Esophagus squamous epithelium (tissue), 5 donors: ENCODE data around the gene PHEX. TPM values are rescaled to one million over a fixed set of nuclear protein-coding genes. Genes with fewer than 3 reads are reported as not detected.

Source experiments
- DNase-seq: peaks from one replicate; lab custom pipeline; 2025; lab: John Stamatoyannopoulos, UW
- H3K27ac ChIP-seq, 4 donors: fragments of 200-600 bp; sonication (generic); one replicate each; pipeline ENCODE4 v1.5.1; 2016 to 2019; ENCODE audit warnings: mild to moderate bottlenecking in 1 of 4
- H3K27me3 ChIP-seq, 4 donors: fragments of 200-600 bp; sonication (generic); 1 replicate in 3 of 4; 2 replicates in 1 of 4; pipeline versions ENCODE4 v1.5.1 to v1.6.0; 2017 to 2021; ENCODE audit warnings: antibody characterized with exemption in 1 of 4
- H3K36me3 ChIP-seq, 3 donors: fragments of 200-600 bp; sonication (generic); one replicate each; pipeline ENCODE4 v1.5.1; 2016 to 2019
- H3K4me1 ChIP-seq, 3 donors: fragments of 200-600 bp; sonication (generic); one replicate each; pipeline ENCODE4 v1.5.1; 2017 to 2019
- H3K4me3 ChIP-seq, 4 donors: fragments of 200-600 bp; sonication (generic); 1 replicate in 3 of 4; 2 replicates in 1 of 4; pipeline ENCODE4 v1.5.1; 2016 to 2019; ENCODE audit warnings: mild to moderate bottlenecking in 2 of 4, moderate library complexity in 1 of 4
- H3K9me3 ChIP-seq, 3 donors: fragments of 200-600 bp; sonication (generic); one replicate each; pipeline ENCODE4 v1.5.1; 2016 to 2019
- POLR2A ChIP-seq, 4 donors: fragments of 450-650 bp; IDR thresholded peaks; one replicate each; pipeline ENCODE4 v1.6.1; 2017; ENCODE audit warnings: antibody characterized with exemption in 4 of 4, mild to moderate bottlenecking in 4 of 4, moderate library complexity in 3 of 4
- WGBS, 2 donors: methylation state at CpG; one replicate each; pipeline ENCODE4 v1.1.5; 2018; 5-methylcytosine and 5-hydroxymethylcytosine counted together
- intact Hi-C: fragments of 100-400 bp; cut with DNase I; formaldehyde crosslinking; loops from one replicate; pipeline ENCODE4 v1.15.0; 2022
- total RNA-seq, 4 donors: library from RNA; depleted of rRNA; stranded (reverse); fragments of >200 nt; gene quantifications; one replicate each; pipeline ENCODE4 v1.1.0, GENCODE V29; 2016
- TF ChIP-seq, protein P1 (sequence below), 6 experiments: fragments of 450-650 bp in 4 of 6; fragments of 200-600 bp in 2 of 6; sonication (generic) in 2 of 6; IDR thresholded peaks; one replicate each; pipeline ENCODE4 v1.5.1; 2016 to 2019; ENCODE audit warnings: antibody characterized with exemption in 6 of 6, mild to moderate bottlenecking in 4 of 6, moderate library complexity in 4 of 6
- donor health status: DM: yes; HTN: yes; CAD: no.

The PHEX gene
- total RNA-seq, 4 donors from 2014 or later, result 0.04 to 0.73 (median 0.31) TPM

DNA sequence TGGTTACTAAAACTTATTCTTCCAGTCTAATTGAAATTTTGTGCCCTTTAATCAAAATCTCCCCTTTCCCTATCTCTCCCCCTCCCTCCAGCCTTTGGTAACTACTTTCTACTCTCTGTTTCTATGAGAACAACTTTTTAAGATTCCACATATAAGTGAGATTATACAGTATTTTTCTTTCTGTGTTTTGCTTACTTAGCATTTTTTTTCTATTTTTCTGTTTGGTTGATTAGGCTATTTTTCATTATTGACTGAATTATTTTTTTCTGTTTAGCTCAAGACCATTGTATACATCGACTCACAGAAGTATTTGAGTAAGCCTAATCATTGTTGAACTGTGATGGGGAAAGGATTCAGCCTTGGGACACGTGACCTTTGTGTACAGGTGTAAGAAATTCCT, 116.4 kb downstream of the PHEX start:
- no peak for DNase-seq
- no peaks in the 10 kb centered on the region for H3K4me1 ChIP-seq
- no peaks in the 10 kb centered on the region for H3K36me3 ChIP-seq
- TF ChIP-seq, protein P1, sequence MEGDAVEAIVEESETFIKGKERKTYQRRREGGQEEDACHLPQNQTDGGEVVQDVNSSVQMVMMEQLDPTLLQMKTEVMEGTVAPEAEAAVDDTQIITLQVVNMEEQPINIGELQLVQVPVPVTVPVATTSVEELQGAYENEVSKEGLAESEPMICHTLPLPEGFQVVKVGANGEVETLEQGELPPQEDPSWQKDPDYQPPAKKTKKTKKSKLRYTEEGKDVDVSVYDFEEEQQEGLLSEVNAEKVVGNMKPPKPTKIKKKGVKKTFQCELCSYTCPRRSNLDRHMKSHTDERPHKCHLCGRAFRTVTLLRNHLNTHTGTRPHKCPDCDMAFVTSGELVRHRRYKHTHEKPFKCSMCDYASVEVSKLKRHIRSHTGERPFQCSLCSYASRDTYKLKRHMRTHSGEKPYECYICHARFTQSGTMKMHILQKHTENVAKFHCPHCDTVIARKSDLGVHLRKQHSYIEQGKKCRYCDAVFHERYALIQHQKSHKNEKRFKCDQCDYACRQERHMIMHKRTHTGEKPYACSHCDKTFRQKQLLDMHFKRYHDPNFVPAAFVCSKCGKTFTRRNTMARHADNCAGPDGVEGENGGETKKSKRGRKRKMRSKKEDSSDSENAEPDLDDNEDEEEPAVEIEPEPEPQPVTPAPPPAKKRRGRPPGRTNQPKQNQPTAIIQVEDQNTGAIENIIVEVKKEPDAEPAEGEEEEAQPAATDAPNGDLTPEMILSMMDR (IDR thresholded peaks at IDR 0.05), result no peak
- no peak for TF ChIP-seq POLR2A (IDR thresholded peaks at IDR 0.05)
- H3K27ac ChIP-seq, result no peak overlapping the region
- H3K4me3 ChIP-seq, result no peak overlapping the region
- H3K9me3 ChIP-seq, result no peaks in the 10 kb centered on the region
- WGBS, 2 donors, result 47 to 65% methylated on average over 2 of the region's 2 CpGs
- H3K27me3 ChIP-seq, result no peaks in the 10 kb centered on the region
- intact Hi-C loops, result no loop called here

DNA sequence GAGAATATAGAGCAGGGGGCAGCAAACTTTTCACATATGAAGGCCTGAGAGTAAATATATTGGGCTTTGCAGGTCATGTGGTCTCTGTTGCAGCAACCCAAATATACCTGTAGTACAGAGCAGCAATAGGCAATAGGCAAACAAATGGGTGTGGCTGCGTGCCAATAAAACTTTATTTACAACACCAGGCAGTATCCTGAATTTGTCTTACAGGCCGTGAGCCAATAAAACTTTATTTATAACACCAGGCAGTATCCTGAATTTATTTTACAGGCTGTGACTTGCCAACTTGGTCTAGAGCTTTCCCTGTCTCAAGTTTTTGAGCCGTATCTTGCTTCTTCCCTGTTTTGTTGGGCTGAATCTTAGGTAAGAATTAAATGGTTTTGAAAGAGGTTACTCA, 118.2 kb downstream of the PHEX start:
- 36 to 58% methylated on average over 3 of the region's 3 CpGs for WGBS, 2 donors

DNA sequence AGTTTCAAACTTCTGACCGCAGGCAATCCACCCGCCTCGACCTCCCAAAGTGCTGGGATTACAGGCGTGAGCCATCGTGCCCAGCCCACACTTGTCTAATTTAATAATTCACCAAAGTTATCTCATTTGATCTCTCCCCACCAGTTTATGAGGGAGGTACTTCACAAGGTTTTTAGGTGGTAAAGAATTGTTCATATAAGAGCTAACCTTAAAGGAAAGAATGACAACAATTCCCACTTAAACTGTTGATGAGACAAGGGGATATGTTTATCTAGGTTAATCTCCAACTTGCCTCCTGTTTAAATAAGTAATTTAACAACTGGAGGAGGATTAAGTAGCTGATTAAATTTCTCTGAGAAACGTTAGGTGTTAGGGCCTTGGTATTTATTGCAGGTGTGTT, 123.0 kb downstream of the PHEX start:
- H3K27me3 ChIP-seq, result no peaks in the 10 kb centered on the region
- no peaks in the 10 kb centered on the region for H3K4me1 ChIP-seq
- 21 to 73% methylated on average over 1 to 6 of the region's 6 CpGs for WGBS, 2 donors
- no peak overlapping the region for H3K27ac ChIP-seq
- no peak for TF ChIP-seq POLR2A (IDR thresholded peaks at IDR 0.05)
- TF ChIP-seq, protein P1 (IDR thresholded peaks at IDR 0.05), result no peak
- intact Hi-C loops, result no loop called here
- no peaks in the 10 kb centered on the region for H3K9me3 ChIP-seq
- no peaks in the 10 kb centered on the region for H3K36me3 ChIP-seq
- no peak for DNase-seq
- H3K4me3 ChIP-seq, result no peak overlapping the region

More for the DNA sequence above, 118.2 kb downstream of the PHEX start:
- no peak overlapping the region for H3K27ac ChIP-seq
- DNase-seq, result no peak
- no peaks in the 10 kb centered on the region for H3K9me3 ChIP-seq
- H3K4me1 ChIP-seq, result no peaks in the 10 kb centered on the region
- H3K36me3 ChIP-seq, result no peaks in the 10 kb centered on the region
- intact Hi-C loops, result no loop called here
- no peak overlapping the region for H3K4me3 ChIP-seq
- no peaks in the 10 kb centered on the region for H3K27me3 ChIP-seq
- no peak for TF ChIP-seq POLR2A (IDR thresholded peaks at IDR 0.05)
- TF ChIP-seq, protein P1 (IDR thresholded peaks at IDR 0.05), result no peak

DNA sequence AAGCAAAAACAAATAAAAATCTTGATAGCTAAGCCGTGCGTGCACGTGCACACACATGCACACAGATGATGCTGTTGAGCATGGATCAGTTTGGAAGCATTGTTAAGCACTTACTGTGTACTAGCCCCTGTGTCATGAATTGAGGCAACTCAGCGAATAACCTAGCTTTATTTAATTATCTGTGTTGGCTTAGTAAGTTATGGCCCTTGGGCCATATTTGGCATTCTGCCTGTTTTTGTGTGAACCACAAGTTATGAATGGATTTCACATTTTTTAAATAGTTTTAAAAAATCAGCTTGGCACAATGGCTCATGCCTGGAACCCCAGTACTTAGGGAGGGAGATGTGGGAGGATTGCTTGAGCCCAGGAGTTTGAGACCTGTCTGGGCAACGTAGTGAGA, 126.9 kb downstream of the PHEX start:
- Histone ChIP-seq H3K27me3 (no peaks in the 10 kb centered on the region), H3K27ac (no peak overlapping the region), H3K36me3 (no peaks in the 10 kb centered on the region), H3K9me3 (no peaks in the 10 kb centered on the region), H3K4me1 (no peaks in the 10 kb centered on the region), H3K4me3 (no peak overlapping the region)
- 69 to 76% methylated on average over 5 of the region's 5 CpGs for WGBS, 2 donors
- no peak for DNase-seq
- TF ChIP-seq, protein P1 (IDR thresholded peaks at IDR 0.05), result no peak
- TF ChIP-seq POLR2A (IDR thresholded peaks at IDR 0.05), result no peak
- intact Hi-C loops, result no loop called here

DNA sequence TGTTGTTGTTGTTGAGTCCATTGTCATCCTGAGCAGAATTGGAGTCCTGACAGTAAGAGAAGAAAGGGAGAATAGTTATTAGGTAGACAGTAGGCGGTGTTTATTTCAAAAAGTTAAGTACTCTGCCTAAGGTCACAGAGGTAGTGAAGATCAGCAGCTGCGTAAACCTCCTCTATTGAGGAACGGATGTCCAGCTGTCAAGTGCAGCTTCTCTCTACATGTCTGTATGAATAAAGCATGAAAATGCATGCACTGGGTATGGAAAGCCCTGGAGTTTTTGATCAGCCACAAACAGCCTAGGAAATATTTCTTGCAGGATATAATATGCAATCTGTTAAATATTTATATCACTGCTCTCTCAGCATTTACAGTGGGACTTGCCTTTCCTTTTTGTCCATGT, 131.2 kb downstream of the PHEX start:
- WGBS, 2 donors, result 75 to 77% methylated on average over 2 to 3 of the region's 3 CpGs
- Histone ChIP-seq H3K4me3 (no peak overlapping the region), H3K4me1 (no peaks in the 10 kb centered on the region), H3K36me3 (no peaks in the 10 kb centered on the region), H3K27me3 (no peaks in the 10 kb centered on the region), H3K27ac (no peak overlapping the region), H3K9me3 (no peaks in the 10 kb centered on the region)
- intact Hi-C loops, result no loop called here
- no peak for TF ChIP-seq POLR2A (IDR thresholded peaks at IDR 0.05)
- TF ChIP-seq, protein P1 (IDR thresholded peaks at IDR 0.05), result no peak
- DNase-seq, result no peak
